ENCODE measurements around the gene SH3GL1. TPM values are rescaled to one million over a fixed set of nuclear protein-coding genes. Genes with fewer than 3 reads are reported as not detected.

The SH3GL1 gene
- polyA plus RNA-seq, 1 experiment = 89.4 TPM

GRCh38 chr19:4405977-4406376 lies 5.6 kb upstream of the SH3GL1 start:
- POLR2A ChIA-PET = interaction anchor here (0.7 kb wide), 1 partner anchor 53 kb away, joined by 4 read pairs; no protein-coding TSS in a partner anchor
- CTCF ChIA-PET = interaction anchor here (0.9 to 1.5 kb wide), 2 partner anchors 9 to 34 kb away, joined by 3 to 5 read pairs; no protein-coding TSS in a partner anchor
- TF ChIP-seq CTCF (IDR thresholded peaks at IDR 0.05; ENCODE audit: insufficient read depth, low read depth, low read length) = no peak
- DNase-seq (ENCODE audit: low read depth) = no peak
- H3K27me3 ChIP-seq (ENCODE audit: control insufficient read depth, insufficient read depth, low read length) = no peaks in the 10 kb centered on the region
- H3K4me3 ChIP-seq (ENCODE audit: low read depth, low read length) = no peak overlapping the region
- peaks cover 1% of the 10 kb centered on the region; the same call in 1 of the 2 replicates for H3K36me3 ChIP-seq (ENCODE audit: control insufficient read depth, insufficient read depth, low read length)

DNA sequence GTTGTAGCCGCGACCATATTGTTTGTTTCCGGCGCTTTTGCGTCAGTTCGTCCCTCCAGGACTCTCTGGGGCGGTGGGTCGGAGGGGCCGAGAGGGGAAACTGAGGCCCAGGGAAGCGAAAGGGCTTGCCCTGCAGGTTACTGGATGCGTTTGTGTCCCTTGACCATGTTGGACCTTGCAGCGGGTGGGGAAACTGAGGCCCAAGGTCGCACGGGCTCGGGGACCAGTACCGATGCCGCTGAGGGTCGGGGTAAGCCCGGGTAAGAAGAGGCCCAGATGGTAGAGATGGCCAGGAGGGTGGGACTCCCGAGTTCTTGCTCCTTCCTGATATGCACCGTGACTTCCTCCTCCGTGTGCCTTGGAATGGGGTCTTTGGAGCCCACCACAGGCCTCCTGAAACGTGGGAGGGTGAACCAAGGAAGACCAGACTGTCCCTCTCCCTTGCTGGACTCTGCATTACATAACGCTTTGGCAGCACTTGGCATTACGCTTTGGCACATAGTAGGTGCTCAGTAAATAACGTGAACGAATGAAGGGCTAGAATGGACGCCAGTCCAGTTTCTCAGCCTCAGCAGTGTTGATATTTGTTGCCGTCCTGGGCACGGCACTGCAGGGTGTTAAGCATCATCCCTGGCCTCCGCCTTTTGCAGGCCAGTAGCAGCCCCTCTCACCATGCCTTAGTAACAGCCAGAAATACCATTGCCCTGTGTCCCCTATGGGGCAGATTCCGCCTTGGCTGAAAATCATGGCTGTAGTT lies 2.8 kb upstream of the SH3GL1 start:
- ChIA-PET CTCF (interaction anchor here (1.1 to 1.5 kb wide), 2 partner anchors 13 to 135 kb away, joined by 3 to 6 read pairs; no protein-coding TSS in a partner anchor), POLR2A (no interaction called here)
- Histone ChIP-seq H3K27me3 (ENCODE audit: control insufficient read depth, insufficient read depth, low read length) (no peaks in the 10 kb centered on the region), H3K36me3 (ENCODE audit: control insufficient read depth, insufficient read depth, low read length) (no peaks in the 10 kb centered on the region), H3K4me3 (ENCODE audit: low read depth, low read length) (peak overlapping the region; percentile 83)
- TF ChIP-seq CTCF (IDR thresholded peaks at IDR 0.05; ENCODE audit: insufficient read depth, low read depth, low read length) = no peak
- DNase-seq (ENCODE audit: low read depth) = no peak

DNA sequence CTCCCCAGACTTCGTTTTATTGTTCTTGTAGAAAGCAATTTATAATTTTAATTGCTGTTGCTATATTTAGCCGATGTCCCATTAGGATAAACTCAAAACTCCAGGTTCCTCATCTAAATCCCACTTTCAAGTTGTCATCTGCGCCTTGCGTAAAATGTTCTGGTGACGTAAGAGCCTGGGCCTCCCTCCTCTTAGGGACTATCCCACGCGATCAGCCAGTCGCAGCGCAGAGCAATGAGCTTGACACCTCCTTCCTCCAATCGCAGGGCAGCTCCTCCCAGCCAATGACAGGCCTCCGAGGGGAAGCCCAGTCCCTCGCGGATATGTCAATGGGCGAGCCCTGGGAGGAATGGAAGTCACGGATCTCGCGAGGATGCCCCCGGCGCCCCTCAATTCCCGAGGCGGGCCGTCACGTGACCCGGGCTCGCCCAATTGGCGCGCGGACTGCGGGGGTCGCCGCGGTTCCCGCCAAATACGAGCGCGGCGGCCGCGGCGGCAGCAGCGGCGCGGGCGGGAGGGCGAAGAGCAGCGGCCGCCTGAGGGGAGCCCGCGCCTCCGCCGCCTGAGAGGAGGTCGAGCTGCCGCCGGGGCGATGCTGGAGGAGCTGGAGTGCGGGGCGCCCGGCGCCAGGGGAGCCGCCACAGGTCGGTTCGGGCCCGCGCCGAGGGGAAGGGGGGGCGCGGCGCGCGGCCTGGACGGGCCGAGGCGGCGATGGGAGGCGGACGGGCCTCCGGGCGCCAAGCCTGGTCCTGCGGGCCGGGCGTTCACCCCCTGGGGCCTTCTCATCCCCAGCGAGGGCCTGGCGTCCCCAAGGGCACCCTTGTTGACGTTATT lies 2.0 kb upstream of the SH3GL1 start, which contains the start of gene CHAF1A:
CHAF1A (plus strand) TSS at position 470 of the 834 bp plus-strand sequence; CDS start at position 593, 123 bp downstream.
- POLR2A ChIA-PET = no interaction called here
- Histone ChIP-seq H3K36me3 (ENCODE audit: control insufficient read depth, insufficient read depth, low read length) (no peaks in the 10 kb centered on the region), H3K4me3 (ENCODE audit: low read depth, low read length) (peak within 1 kb of the TSS; percentile 83), H3K27me3 (ENCODE audit: control insufficient read depth, insufficient read depth, low read length) (no peaks in the 10 kb centered on the region)
- no peak for TF ChIP-seq CTCF (IDR thresholded peaks at IDR 0.05; ENCODE audit: insufficient read depth, low read depth, low read length)
- DNase-seq (ENCODE audit: low read depth) = peak; percentile 99
- CTCF ChIA-PET = interaction anchor here (0.7 to 1.1 kb wide), 8 partner anchors 8 to 123 kb away, joined by 3 to 4 read pairs (median 3); no protein-coding TSS in a partner anchor

DNA sequence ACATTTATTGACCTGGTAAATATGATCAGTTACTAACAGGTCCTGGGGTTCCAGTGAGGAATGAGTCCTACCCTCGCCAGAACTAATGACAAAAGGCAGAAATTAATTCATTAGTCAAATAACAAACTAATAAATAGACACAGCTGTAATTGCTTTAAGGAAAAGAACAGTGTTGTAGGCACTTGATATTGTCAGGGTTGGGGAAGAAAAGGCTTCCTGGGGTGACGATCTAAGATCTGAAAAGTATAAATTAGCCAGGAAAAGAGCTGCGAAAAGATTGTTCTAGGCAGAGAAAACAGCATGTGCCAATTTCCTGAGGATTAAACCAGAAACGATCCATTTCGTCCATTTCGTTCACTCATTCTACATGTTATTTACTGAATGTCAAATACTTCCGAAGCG lies 1.4 kb upstream of the SH3GL1 start:
- H3K4me3 ChIP-seq (ENCODE audit: low read depth, low read length) = peak overlapping the region; percentile 37
- ChIA-PET POLR2A (no interaction called here), CTCF (interaction anchor here (0.7 to 2.0 kb wide), 9 partner anchors 8 to 124 kb away, joined by 3 to 5 read pairs (median 3); no protein-coding TSS in a partner anchor)
- H3K27me3 ChIP-seq (ENCODE audit: control insufficient read depth, insufficient read depth, low read length) = no peaks in the 10 kb centered on the region
- no peak for TF ChIP-seq CTCF (IDR thresholded peaks at IDR 0.05; ENCODE audit: insufficient read depth, low read depth, low read length)
- no peak for DNase-seq (ENCODE audit: low read depth)
- H3K36me3 ChIP-seq (ENCODE audit: control insufficient read depth, insufficient read depth, low read length) = peaks cover 2% of the 10 kb centered on the region; the same call in 1 of the 2 replicates

- no peak for DNase-seq (ENCODE audit: low read depth)
- POLR2A ChIA-PET = no interaction called here
Observed at GRCh38 chr19:4399812-4400134, 574 bp downstream of the SH3GL1 start.

More at GRCh38 chr19:4399812-4400134, 574 bp downstream of the SH3GL1 start:
- Histone ChIP-seq H3K4me3 (ENCODE audit: low read depth, low read length) (peak overlapping the region; percentile 90), H3K36me3 (ENCODE audit: control insufficient read depth, insufficient read depth, low read length) (peaks cover 4% of the 10 kb centered on the region; the same call in 1 of the 2 replicates), H3K27me3 (ENCODE audit: control insufficient read depth, insufficient read depth, low read length) (no peaks in the 10 kb centered on the region)
- CTCF ChIA-PET = interaction anchor here (0.5 to 2.0 kb wide), 22 partner anchors 8 to 242 kb away, joined by 3 to 33 read pairs (median 4); partner anchors contain the start of gene MPND
- no peak for TF ChIP-seq CTCF (IDR thresholded peaks at IDR 0.05; ENCODE audit: insufficient read depth, low read depth, low read length)

Data from BJ (cell line).